Stimulated activated CD8-positive, alpha-beta memory T cell treated with anti-CD3 and anti-CD28 coated beads, Interleukin-15, amount 100 ng/mL, for 48 hours (primary cell): Measurements from ENCODE around the gene TNIK.

ENCODE experiments used
- DNase-seq, 2 donors: peaks; one replicate each; pipeline ENCODE4 v3.0.0-alpha.2; 2020; ENCODE audit warnings: low read depth in 2 of 2

Gene TNIK

DNA sequence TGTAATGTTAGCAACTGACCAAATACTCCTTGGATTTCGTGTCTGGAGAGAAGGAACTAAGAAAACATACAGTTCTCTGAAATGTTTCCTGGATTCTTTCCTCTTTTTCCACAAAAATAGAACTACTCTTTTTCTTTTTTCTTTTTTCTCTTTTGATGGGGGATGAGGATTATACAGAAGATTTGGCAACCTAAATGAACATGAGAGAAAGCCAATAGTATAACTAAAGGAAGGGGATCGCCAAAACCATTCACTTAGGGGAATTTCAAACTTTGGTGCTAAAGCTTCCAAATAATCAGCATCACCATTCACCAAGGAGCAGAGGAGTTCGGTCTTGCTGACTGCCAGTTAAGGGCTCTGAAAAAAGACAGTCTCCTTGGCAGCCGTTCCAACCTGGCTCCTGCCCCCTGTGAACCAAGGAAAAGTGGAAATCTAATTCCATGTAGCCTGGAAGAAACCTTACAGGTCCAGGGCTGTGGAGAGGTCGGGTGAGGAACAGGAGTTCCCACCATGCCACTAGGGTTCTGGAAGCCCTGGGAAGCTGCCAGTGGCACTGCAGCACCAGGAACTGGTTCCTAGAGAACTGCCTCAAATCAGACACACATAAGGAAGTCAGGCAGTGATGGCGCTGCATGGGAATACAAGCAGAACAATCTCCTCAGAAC, 176.9 kb downstream of the TNIK start:
- no peak for DNase-seq

GRCh38 chr3:171282041-171282440, 178.2 kb downstream of the TNIK start:
- DNase-seq, result no peak

GRCh38 chr3:171281256-171281992, 178.8 kb downstream of the TNIK start:
- no peak for DNase-seq

- no peak for DNase-seq
Measured at GRCh38 chr3:171279972-171280371, 180.2 kb downstream of the TNIK start.

- no peak for DNase-seq
Measured at GRCh38 chr3:171278299-171278590, 182.0 kb downstream of the TNIK start.

DNA sequence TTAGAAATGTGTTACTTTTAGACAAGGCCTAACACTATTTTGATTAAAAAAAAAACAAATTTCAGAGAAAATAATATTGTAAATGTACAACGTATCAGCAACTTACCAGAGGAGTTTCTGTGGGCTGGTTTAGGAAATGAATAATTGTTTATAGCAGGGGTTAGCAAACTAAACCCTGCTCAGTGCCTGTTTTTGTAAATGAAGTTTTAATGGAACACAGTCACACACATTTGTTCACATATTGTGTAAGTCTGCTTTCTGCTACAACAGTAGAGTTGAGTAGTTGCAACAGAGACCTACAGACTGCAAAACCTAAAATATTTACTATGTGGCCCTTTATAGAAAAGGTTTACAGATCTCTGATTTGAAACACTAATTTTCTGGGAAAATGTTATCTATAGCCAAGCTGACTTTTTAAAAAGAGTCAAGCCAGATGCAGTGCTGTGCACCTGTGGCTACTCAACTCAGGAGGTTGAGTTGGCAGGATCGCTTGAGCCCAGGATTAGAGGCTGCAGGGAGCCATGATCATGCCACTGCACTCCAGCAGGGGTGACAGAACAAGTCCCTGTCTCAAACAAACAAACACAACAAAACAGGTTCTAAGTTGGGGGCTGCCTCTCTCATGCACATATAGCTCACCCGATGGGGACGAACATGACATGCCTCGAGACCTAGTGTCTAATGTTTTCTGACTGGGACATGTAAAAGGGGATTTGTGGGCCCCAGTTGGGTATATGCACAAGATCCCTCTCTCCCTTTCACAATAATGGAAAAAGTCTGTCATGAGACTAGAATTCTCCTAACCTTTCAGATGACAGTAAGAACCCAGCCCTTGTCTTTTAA, 182.5 kb downstream of the TNIK start:
- no peak for DNase-seq

- DNase-seq, result no peak
Measured at GRCh38 chr3:171276923-171277322, 183.3 kb downstream of the TNIK start.

- DNase-seq, result no peak
Measured at GRCh38 chr3:171274222-171274621, 186.0 kb downstream of the TNIK start.

GRCh38 chr3:171270541-171270940, 189.7 kb downstream of the TNIK start:
- no peak for DNase-seq

GRCh38 chr3:171269542-171269941, 190.7 kb downstream of the TNIK start:
- no peak for DNase-seq

GRCh38 chr3:171268677-171269076, 191.5 kb downstream of the TNIK start:
- no peak for DNase-seq

- no peak for DNase-seq
Measured at GRCh38 chr3:171267104-171267503, 193.1 kb downstream of the TNIK start.

DNA sequence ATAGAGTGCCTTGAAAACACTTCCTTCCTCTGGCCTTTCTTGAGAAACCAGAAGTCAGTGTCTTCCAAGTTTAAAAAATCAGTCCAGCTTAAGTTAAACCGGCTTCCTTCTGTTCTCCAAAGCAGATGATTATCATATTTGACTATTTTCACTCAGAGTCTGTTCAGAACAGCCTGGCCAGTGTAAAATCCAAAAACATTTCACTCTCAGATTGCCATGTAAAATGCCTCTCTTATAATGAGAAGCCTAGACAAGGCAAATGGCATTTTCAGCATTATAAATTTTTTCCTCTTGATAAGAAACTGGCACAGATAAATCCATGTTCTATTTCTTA, 193.5 kb downstream of the TNIK start:
- no peak for DNase-seq

- DNase-seq, result no peak
Measured at GRCh38 chr3:171266034-171266739, 194.0 kb downstream of the TNIK start.

GRCh38 chr3:171264758-171265157, 195.4 kb downstream of the TNIK start:
- DNase-seq, result no peak

- DNase-seq, result no peak
Measured at GRCh38 chr3:171262431-171262830, 197.8 kb downstream of the TNIK start.

DNA sequence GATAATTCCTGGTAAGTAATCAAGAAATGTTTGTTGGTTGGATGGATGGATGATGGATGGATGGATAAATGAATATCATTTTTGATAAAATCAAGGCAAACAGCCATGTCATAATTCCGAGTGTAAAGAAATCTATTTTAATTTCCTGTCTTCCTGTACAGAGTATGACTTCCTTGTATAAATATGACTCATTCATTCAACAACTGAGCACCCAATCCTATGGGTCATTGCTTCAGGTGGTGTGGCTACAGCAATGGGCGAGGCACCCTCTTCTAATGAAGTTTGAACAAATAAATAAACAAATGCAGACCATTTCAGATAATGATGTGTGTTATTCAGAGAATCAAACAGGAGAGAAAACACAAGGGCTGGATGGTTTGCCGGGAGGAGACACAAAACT, 198.7 kb downstream of the TNIK start:
- no peak for DNase-seq

DNA sequence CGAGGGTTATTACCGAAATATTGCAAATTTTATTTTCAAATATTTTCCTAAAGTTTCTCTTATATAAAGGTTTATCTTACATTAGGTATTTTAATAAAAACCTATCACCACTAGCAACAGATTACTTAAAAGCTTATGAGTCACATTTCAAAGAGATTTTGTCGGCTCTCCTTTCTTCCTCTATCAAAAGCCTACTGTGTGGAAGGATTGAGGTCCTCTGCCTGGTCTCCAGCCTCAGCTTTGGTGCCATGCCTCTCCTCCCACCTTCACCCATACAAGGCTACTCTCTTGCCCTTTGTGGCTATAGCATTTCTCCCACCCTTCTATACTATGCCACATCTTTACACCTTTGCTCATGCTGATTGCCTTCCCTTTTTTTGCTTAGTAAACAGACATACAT, 199.3 kb downstream of the TNIK start:
- DNase-seq, result no peak

DNA sequence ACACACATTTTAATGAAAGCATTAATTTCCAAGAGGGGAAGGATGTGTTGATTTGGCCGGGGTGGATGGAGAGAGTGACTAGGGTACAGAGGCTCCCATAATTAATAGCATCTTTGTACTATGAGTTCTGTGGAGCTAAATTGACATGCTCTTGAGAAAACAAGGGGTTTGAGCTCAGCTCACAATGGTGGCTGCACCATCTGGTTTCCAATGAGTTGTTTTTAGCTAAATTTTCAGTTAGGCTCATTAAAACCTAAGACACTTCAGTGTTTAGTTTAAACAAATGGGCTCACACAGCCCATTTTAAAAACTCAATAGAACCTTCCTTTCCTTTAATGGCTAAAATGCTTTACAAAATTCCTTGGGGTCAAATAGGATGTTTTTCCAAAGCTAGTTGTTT, 199.7 kb downstream of the TNIK start:
- DNase-seq, result no peak

- DNase-seq, result no peak
Measured at GRCh38 chr3:171258316-171258715, 201.9 kb downstream of the TNIK start.

DNA sequence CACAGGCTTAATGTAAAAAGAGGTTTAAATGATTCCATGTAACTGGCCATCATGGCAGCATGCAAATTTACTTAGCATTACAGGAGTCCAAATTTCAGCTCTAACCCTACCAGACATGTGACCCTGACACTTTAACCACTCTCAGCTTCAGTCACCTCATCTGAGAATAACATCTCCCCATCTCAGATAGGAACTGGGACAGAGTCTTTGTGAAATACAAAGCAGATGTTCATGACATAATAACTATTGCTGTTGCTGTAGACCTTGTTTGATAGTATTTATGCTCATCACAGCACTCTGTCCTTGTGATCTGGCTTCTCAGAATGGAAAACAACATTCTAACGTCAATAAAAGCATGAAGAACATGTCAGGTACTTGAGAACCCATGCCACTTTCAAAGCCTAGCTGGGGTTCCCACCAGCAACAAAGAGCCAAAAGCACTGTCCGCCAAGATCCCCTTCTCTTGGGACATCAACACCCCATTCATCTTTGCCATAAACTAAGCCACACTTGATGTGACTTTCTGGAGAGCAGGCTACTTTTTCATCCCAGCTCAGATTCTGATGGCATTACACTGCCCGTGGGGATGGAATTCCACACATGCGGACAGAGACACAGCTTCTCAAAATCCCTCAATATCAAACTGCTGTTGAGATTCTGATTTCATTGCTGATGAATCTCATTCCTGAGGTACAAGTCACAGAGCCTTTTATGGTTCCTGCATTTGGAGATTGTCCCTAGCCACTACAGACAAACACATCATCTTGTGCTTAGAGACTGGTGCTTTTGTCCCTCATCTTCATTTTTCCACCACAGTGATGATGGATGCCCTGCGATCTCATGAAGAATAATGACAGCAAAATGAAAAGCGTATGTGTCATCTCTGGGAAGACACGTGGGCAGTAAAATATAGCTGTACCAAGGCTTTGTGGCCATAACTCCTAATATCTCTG, 202.7 kb downstream of the TNIK start:
- DNase-seq, result no peak
